ENCODE measurements around the gene FREY1. TPM values are rescaled to one million over a fixed set of nuclear protein-coding genes. Genes with fewer than 3 reads are reported as not detected.

The FREY1 gene
- total and polyA plus RNA-seq, 2 of the 8 experiments (the other 6 are each of a cell fraction or from before 2014, with no cell fraction given) = 0.32 to 1.1 TPM

DNA sequence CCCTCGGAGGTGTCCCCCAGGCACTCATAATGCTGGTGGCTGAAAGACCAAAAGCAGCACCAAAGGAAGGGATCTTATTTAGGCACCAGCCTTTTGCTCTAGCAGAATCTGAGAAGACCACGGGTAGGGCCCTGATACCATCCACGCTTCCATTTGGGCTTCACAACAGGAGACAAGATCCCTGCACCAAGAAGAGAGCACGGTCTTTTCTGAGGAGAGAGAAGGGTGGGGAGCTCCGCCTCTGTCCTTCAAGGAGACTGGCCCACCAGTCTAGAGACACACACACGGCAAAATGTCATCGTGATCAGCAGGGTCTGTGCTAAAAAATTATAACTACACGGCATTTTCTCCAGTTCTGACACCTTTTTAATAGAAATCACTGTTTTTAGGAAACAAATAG, 25.1 kb upstream of the FREY1 start:
- Histone ChIP-seq H2BK5ac (ENCODE audit: low read depth, low read length) (no peak overlapping the region), H4K8ac (ENCODE audit: extremely low read depth, insufficient read depth, low read length) (no peak overlapping the region), H3K79me1 (ENCODE audit: low read depth, low read length) (peaks cover 2% of the 10 kb centered on the region; the same call in 1 of the 2 replicates), H2BK15ac (ENCODE audit: low read length) (no peak overlapping the region), H4K20me1 (replicated peaks in 1 of 2; ENCODE audit: control insufficient read depth in 1 of 2, insufficient read depth in 2 of 2, low read length in 2 of 2) (peaks cover 0 to 5% of the 10 kb centered on the region in 2 experiments), H3K4me1 (replicated peaks in 1 of 4; ENCODE audit: control insufficient read depth in 3 of 4, insufficient read depth in 4 of 4, low read length in 3 of 4) (no peaks in the 10 kb centered on the region), H2AK5ac (ENCODE audit: low read depth, low read length) (no peak overlapping the region), H4K5ac (ENCODE audit: insufficient read length, low read depth, low read length) (no peak overlapping the region), H2BK12ac (ENCODE audit: low read depth, low read length) (no peak overlapping the region), H2BK20ac (ENCODE audit: low read length) (no peak overlapping the region), H3K4me3 (ENCODE audit: extremely low read depth in 1 of 4, insufficient read depth in 2 of 4, low read depth in 3 of 4, low read length in 4 of 4) (no peak overlapping the region), H2BK120ac (replicated peaks; ENCODE audit: low read depth, low read length) (no peak overlapping the region), H3K18ac (ENCODE audit: extremely low read depth, low read length) (no peak overlapping the region), H3K79me2 (ENCODE audit: control insufficient read depth in 1 of 2, insufficient read depth in 2 of 2, low read length in 2 of 2) (no peaks in the 10 kb centered on the region), H3K9ac (replicated peaks in 1 of 4; ENCODE audit: extremely low read depth in 1 of 4, low read depth in 3 of 4, low read length in 3 of 4) (no peak overlapping the region), H3K9me3 (ENCODE audit: insufficient read depth in 2 of 2, low read depth in 1 of 2, low read length in 1 of 2) (no peaks in the 10 kb centered on the region), H3K23me2 (ENCODE audit: low read depth, low read length) (no peaks in the 10 kb centered on the region), H3K4ac (replicated peaks; ENCODE audit: insufficient read length, low read depth, low read length) (no peak overlapping the region), H4K91ac (replicated peaks; ENCODE audit: insufficient read length, low read length) (no peak overlapping the region), H3K36me3 (ENCODE audit: control insufficient read depth in 2 of 4, insufficient read depth in 4 of 4, low read length in 3 of 4) (peaks cover 9 to 39% (median 27%) of the 10 kb centered on the region in 4 experiments), H3K27me3 (replicated peaks in 1 of 4; ENCODE audit: control insufficient read depth in 3 of 4, extremely low read depth in 1 of 4, insufficient read depth in 3 of 4, low read length in 3 of 4) (no peaks in the 10 kb centered on the region), H3K56ac (replicated peaks; ENCODE audit: insufficient read length, low read depth, low read length) (no peak overlapping the region), H3K23ac (ENCODE audit: insufficient read length) (no peak overlapping the region), H2AFZ (ENCODE audit: low read length) (no peak overlapping the region), H3K4me2 (ENCODE audit: insufficient read depth in 1 of 2, low read depth in 2 of 2, low read length in 2 of 2) (no peak overlapping the region), H3K27ac (ENCODE audit: low read depth, low read length) (no peak overlapping the region), H3K14ac (ENCODE audit: insufficient read length) (no peak overlapping the region)
- POLR2A ChIA-PET (ENCODE audit: partially characterized antibody) = interaction anchor here (0.8 to 13.6 kb wide), 4 partner anchors 8 to 17 kb away, joined by 3 to 115 read pairs (median 6); partner anchors contain the start of genes LARGE2 and PEX16
- CTCF ChIA-PET (ENCODE audit: partially characterized antibody) = interaction anchor here (0.6 to 2.4 kb wide), 4 partner anchors 32 to 119 kb away, joined by 3 to 8 read pairs (median 4); no protein-coding TSS in a partner anchor
- FAIRE-seq = no peak
- DNase-seq (ENCODE audit: low read depth in 1 of 2, low spot score in 2 of 2) = no peak
- no peak for TF ChIP-seq HDAC2 (IDR thresholded peaks at IDR 0.05; ENCODE audit: borderline replicate concordance in 1 of 2, low read depth in 2 of 2, low read length in 2 of 2)
- TF ChIP-seq JUND (IDR thresholded peaks at IDR 0.05; ENCODE audit: low read length) = no peak
- TF ChIP-seq JUN (IDR thresholded peaks at IDR 0.05; ENCODE audit: low read depth, low read length) = no peak
- no peak for TF ChIP-seq ATF2 (IDR thresholded peaks at IDR 0.05; ENCODE audit: low read length)
- TF ChIP-seq HDAC6 (IDR thresholded peaks at IDR 0.05; ENCODE audit: low read depth, low read length) = no peak
- no peak for TF ChIP-seq BRCA1 (IDR thresholded peaks at IDR 0.05; ENCODE audit: low read depth, low read length)
- WGBS, 2 experiments (ENCODE audit: extremely low coverage in 1 of 2, insufficient coverage in 1 of 2, insufficient read length in 1 of 2, insufficient replicate concordance in 2 of 2, low coverage in 1 of 2, low lambda C conversion rate in 2 of 2, missing lambda C conversion rate in 1 of 2) = 94% methylated on average over 8 of the region's 8 CpGs; no CpG with 5 or more reads in 1 of the 2 experiments
